GM19043 (cell line): ENCODE results near the gene SLC9A1.
"Not testable (repeated sequence)": the region's sequence is repeated elsewhere in the genome, so short reads cannot be mapped to it uniquely, and the experiment has no call there.

Source experiments
- ATAC-seq: cut with Tn5 transposase; IDR thresholded peaks from one replicate; pipeline ENCODE4 v1.9.1; 2021; ENCODE audit warnings: low read depth; ENCODE audit not compliant: unreplicated experiment

The SLC9A1 gene

DNA sequence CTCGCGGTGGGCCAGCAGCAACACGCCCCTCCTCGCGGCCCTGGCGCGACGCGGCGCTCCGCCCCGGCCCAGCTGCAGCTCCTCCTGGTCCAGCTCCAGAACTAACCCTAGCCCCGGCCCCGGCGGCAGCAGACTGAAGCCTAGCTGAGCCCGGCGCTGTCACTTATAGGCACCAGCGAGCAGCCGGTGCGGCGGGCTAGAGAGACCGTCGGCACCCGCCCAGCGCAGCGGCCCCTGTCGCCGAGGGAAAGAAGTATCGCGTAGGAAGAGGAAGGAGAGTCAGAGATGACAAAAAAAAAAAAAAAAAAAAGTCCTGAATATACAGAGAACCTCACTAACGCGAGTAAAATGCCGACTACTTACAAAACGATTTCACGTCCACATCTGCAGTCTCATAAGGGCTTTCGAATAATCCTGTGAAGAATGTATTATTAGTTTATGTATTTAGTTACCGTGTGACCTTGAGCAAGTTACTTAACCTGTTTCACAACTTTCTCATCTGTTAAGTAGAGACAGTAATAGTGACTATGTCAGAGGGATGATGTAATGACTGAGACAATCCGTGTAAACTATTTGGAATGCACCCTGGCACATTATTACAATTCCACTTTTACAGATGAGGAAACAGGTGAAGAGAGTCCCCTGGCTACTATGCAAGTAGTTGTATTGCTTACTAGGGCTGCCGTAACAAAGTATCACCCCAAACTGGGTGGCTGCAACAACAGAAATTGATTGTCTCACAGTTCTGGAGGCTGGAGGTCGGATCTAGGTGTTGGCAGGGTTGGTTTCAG lies at the start of gene SLC9A1:
Gene SLC9A1 (minus strand): TSS at position 135 of the 791 bp plus-strand sequence. CDS start 791 bp downstream, outside the sequence.
- peak; percentile 86 for ATAC-seq

DNA sequence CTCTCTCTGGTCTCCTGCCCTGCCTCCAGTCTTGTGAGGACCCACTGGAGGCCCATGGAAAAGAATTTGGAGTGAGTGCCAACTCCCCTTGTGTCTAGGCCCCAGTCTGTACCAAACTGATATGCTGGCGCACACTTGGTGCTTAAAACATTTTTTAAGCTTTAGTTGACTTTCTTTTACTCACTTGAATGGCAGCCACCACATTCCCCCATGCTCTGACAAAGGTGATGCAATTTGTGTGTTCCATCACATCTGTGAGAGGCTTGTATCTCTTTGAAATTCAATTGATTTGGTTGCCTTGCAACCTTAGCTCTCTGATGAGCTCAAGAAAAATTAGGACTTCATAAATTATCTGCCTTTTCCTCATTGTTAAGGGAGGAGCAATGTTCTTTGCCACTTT lies 49.0 kb upstream of the SLC9A1 start:
- ATAC-seq: no peak

DNA sequence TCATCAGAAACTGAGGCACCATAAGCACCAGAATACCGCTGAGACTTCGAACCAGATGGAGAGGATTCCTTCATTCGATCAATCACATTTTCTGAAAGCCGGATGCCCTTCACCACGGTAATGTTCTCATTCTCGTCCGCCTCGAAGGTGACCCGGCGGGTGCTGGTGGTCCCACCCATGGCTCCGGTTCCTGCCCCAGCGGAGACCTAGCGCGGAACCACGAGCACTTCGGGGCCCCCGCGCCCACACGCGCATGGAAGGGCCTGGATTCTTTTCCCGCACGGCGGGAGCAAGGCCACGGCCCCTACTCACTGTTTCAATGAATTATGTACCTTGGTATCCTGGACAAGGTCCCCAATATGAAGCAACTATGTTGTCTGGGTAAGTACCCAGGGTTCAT lies 46.4 kb upstream of the SLC9A1 start:
- no peak for ATAC-seq

DNA sequence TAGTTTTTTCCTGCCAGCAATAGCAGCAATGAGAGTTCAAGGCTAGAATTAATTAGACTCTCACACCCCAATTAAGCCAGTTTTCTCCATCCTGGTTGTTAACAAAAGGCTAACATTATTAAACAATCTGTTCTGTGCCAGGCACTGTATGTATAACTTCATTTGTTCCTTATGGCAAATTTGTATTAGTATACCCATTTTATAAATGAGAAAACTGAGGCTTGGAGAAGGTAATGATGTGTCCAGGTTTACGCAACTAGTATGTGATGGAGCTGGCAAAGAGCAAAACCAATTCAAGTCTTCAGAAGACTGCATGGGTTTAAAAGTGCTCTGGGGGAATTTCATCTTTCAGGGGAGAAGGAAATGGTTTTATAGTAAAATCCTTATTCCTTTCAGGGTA lies 38.3 kb upstream of the SLC9A1 start:
- ATAC-seq: no peak

DNA sequence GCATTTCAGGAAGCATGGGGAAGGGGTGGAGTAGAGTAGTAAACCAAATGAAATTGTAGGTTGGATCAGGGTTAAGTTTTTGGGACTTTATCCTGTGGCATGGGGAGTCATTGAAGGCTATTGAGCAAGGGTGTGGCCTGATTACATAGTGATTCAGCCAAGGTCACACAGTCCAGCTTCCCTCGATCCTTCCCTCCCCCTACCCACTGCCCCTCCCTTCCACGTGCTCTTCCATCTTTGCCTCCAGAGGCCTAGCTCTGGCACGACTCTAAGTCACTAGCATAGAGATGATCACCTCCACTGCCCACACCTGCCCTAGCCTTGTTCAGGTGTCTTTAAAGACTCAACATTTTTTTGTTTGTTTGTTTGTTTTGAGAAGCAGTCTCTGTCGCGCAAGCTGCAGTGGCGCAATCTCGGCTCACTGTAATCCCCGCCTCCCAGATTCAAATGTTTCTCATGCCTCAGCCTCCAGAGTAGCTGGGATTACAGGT lies 37.2 kb upstream of the SLC9A1 start:
- ATAC-seq: no peak

DNA sequence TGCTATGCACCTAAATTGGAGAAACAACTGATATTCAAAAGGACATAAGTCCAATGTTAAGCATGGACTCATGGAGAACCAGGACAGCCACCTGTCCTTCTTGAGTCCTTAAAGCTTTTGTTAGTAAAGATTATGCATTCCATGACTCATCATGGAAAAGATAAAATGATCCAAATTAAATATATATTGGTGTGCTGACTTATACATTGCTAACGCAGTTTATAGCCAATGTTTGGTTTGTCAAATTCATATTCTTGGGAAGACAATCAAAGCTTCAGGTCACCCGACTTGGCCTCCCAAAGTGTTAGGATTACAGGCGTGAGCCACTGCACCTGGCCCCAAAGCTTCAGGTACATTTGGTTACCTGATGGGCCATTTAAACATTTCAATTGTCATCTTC lies 29.7 kb upstream of the SLC9A1 start:
- ATAC-seq: not testable (repeated sequence)

DNA sequence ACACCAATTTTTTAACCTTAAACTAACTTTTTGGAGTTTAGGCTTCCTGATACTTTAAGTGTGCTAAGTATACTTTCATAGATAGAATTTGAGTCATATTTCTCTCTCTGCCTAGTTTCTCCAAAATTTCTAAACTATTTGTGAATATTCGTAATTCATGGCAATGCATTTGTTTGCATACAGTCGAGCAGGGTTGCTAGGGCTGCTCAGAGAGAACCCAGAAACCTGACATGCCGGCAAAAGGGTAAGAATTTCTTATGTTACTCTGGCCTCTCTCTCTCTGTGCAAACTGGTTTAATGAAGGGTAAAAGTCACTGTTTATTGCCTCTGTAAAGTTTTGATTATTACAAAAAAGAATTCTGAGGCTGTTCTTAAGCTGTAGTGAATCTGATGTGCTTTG lies 25.1 kb upstream of the SLC9A1 start:
- no peak for ATAC-seq

DNA sequence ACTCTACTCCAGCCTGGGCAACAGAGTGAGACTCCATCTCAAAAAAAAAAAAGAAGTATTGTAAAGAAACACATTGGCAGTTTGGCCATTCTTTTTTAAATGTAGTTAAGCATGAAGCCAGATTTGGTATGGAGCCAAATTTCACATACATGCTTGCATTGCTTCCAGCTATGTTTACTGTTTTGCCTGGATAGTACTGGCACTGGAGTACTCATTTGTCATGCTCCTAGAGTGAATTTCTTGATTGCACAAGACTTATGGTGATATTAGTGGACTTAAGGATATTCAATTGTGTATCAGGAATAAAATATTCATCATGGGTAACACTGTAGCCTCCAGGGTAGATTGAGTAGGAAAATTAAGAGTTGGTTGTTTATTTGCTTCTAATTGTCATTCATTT lies 24.5 kb upstream of the SLC9A1 start:
- no peak for ATAC-seq

DNA sequence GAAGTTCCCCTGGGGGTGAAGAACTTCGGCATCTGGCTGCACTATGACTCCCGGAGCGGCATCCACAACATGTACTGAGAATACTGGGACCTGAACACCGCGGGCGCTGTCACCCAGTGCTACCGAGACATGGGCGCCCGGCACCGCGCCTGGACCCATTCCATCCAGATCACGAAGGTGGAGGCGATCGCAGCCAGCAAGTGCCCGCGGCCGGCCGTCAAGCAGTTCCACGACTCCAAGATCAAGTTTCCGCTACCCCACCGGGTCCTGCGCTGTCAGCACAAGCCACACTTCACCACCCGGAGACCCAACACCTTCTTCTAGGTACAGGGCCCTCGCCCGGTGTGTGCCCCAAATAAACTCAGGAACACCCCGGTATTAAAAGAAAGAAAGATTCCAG lies 22.0 kb upstream of the SLC9A1 start:
- no peak for ATAC-seq

DNA sequence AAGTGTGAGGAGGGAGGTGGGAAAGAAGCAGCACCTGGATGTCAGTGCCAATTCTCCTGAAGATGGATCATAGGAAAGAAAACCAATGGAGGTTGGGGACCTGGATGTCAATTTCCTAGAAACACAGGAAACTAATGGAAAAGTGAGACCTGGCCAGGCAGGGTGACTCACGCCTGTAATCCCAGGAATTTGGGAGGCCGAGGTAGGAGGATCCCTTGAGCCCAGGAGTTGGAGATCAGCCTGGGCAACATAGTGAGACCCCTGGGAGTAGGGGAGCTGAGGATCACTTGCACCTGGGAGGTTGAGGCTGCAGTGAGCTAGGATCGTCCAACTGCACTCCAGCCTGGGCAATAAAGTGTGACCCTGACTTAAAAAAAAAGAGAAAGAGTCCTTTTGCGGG lies 21.4 kb upstream of the SLC9A1 start:
- ATAC-seq: no peak

DNA sequence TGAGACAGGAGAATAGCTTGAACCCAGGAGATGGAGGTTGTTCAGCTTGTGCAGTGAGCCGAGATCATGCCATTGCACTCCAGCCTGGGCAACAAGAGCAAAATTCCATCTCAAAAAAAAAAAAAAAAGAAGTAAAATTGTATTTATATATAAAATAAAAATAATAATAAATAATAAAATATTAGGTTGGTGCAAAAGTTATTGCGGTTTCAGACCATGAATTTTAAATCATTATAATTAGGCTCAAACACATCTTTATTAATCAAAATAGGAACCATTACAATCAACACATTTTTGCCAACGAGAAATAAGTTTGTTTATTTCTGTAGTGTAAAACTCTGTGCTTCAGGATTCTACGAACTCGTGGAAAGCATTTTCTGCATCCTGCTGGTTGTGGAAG lies 18.1 kb upstream of the SLC9A1 start:
- ATAC-seq: not testable (repeated sequence)

DNA sequence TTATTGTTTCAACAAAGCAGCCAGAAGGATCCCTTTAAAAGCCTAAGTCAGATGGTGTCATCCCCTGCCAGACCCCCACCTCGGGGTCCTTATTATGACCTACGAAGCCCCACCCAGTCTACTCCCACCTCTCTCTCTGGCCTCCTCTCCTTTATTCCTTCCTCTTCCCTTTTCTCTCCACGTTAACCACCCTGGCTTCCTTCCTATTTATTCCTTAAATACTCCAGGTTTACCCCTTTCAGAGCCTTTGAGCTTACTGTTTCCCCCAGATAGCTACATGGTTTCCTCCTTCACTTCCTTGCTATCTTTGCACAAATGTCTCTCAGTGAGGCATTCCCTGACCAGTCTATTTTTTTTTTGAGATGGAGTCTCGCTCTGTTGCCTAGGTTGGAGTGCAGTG lies 12.0 kb upstream of the SLC9A1 start:
- ATAC-seq: no peak

DNA sequence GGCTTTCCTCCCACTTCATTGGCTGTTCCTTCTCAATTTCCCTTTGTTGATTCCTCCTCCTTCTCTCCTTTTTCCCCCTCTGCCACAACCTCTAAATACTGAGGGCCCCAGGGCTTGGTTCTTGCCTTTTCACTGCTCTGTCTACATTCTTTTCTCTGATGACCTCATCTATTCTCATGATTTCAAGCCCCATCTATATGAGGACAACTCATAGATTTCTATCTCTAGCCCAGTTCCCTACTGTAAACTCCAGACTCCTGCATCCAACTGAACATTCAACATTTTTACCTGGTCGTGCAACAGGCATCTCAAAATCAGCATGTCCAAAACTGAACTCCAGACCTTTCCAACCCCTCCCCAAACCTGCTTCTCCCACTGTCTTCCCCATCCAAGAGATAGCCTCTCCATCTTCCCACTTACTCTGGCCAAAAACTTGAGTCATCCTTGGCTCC lies 11.5 kb upstream of the SLC9A1 start:
- no peak for ATAC-seq

DNA sequence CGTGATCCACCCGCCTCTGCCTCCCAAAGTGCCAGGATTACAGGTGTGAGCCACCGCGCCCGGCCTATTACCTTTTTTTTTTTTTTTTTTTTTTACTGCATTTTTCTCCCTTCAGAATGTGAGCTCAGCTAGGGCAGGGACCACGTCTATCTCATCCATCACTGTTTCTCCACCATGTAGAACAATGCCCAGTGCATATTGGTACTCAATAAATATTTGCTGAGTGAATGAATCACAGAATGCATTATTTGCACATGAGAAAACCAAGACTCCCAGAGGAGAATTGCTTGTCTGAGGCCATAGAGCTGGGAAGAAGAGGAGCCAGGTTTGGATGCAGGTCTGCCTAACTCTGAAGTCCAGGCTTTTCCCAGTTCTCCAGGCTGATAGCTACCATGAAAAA lies 8.2 kb upstream of the SLC9A1 start:
- ATAC-seq: no peak

DNA sequence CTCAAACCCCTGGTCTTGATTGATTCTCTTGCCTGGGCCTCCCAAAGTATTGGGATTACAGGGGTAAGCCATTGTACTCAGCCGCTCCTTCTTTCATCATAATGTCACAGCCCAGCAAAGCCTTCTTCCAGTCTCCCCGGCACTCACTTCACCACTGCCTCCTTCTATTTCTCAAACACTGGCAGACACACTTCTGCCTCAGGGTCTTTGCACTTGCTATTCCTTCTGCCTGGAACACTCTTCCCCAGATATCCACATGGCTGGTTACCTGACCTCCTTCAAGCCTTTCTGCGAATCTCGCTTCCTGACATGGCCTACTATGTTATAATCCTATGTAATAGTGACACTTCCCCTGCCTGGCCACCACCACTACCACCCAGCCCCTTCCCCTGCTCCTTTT lies 7.2 kb upstream of the SLC9A1 start:
- no peak for ATAC-seq

DNA sequence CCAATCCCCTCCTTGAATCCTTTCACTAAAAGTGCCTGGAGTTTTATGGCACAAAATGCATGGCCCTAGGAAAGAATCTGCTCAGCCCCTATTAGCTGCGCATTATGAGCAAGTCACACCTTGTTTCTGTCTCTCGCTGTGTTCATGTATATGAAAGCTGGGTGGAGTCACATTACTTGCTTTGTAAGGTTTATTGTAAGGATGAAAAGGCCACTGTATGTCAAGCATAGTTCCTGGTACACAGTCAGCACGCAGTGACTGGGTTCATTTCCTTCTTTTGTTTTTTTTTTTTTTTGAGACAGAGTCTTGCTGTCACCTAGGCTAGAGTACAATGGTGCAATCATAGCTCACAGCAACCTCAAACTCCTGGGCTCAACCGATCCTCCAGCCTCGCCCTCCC lies 6.7 kb upstream of the SLC9A1 start:
- ATAC-seq: no peak

DNA sequence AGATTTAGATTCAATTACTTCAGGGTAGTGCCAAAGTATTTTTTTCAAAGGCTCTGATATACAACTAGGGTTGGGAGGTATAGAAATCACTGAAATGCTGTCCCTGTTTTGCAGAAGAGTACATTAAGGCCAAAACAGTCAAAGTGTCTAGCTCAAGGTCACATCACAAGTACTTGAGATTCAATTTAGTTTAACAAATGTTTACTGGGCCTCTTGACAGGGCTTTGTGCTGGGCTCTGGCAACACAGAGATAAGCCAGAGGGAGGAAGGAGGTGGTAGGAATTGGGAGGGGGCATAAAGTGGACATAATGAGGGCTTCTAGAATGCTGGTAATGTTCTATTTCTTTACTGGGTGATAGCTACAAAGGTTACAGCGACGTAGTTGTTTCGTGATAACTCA lies 2.3 kb upstream of the SLC9A1 start:
- ATAC-seq: no peak

DNA sequence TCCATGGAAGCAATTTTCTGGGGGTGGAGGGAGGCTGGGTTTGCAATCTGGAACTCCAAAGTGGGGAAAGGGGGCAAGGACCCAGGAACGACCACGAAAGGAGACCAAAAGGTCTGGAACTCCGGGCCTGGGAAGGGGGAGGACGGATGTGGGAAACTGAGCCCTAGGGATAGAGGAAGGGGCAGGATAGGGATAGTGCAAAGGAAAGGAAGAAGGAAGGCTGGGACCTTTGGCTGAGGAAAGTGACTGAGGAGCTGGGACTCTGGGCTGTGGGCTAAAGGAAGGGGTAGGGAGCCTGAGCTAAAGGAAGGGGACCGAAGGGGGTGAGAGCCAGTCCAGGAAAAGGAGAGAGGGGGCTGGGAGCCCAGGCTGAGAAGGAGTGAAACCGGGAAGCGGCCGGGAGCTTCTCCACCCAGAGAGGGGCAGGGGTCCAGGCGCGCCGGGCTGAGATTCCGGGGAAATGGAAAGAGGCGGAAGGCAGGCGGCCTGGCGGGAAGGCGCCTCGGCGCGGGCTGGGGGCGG lies 395 bp downstream of the SLC9A1 start:
- no peak for ATAC-seq

DNA sequence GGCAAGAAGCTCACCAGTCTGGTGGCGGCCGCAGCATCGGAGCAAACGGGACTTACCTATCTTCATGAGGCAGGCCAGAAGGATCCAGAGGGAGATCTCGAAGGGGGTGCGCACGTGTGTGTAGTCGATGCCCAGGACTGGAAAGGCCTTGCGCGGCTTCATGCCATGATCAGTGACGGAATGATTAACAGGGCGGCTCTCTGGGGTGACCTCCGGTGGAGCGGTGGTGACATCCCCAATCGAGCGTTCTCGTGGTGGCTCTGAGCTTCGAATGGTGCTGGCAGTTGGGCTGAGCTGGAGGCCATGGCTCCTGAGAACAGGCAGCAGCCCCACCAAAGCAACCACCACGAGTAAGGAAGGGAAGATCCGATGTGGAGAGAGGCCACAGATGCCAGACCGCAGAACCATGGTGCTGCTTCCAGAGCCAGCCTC lies 982 bp downstream of the SLC9A1 start:
- no peak for ATAC-seq

DNA sequence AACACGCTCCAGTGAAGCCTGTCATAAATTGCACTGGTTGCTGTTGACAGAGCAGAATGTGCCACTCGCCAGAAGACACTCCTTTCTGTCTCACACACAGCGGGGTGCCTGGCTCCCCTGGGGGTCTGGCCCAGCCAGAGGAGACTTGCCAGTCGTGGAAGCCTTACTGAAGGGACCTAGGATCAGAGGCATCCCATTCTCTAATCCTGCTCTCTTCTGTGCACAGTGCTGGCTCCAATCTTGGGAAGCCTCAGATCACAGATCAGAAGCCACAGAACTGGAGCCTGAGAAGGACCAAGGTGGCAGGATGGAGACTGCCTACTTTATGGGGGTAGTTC lies 1.4 kb downstream of the SLC9A1 start:
- ATAC-seq: no peak

DNA sequence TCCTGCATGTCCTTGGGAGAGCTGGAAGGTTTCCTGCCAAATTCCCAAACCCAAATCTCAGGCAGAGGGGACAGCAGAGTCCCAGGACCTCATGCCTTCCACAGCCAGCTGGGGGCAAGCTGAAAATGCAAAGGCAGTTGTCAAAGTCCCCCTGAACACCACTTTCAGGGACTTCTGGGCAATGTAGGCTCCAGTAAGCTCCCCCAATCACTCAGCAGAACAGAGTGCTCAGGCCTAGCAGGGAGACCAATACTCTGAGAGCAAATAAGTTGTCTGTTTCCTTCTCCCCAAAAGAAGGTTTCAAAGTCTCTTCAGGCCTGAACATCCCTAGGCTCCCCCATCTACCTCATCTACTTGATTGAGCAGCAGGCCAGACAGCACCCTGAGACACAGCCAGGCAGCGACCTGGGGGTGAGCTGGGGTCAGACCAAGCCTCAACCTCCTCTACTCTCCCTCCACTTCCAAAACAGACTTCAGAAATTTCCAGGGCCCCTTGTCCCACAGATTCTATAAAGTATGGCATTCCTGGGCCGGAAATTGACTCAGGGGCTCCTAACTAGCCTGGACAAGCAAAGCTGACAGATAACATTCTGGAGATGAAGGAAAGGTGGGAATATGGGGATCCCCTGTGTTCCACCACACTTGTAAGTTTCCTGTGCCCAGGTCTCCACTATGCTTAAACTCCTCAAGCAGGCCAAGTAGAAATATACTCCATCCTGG lies 1.9 kb downstream of the SLC9A1 start:
- ATAC-seq: no peak
